ENCODE data around the gene KCNK15.
"Not testable (repeated sequence)": the region's sequence is repeated elsewhere in the genome, so short reads cannot be mapped to it uniquely, and the experiment has no call there.

KCNK15 gene

DNA sequence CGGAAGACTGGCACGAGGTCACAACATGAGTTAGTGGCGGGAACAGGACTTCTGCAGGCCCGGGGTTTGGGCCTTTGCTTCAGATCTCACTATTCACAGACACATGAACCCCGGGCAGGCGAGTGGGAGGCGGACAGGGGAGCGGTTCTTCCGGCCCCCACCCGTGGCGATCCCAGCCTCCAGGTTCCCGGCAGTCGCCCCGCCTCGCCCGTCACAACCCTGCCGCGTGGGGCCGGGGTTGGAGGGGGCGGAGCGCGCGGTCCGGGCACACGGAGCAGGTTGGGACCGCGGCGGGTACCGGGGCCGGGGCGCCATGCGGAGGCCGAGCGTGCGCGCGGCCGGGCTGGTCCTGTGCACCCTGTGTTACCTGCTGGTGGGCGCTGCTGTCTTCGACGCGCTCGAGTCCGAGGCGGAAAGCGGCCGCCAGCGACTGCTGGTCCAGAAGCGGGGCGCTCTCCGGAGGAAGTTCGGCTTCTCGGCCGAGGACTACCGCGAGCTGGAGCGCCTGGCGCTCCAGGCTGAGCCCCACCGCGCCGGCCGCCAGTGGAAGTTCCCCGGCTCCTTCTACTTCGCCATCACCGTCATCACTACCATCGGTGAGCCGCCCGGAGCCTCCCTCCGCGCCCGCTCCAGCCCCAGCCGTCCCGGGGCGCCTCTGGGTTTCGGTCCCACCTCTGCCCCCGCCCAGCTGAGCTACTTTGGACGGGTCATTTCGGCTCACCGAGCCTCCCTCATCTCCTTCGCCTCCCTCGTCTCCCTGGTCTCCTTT, at the start of gene KCNK15:
Gene KCNK15 (plus strand): TSS at position 268 of the 769 bp plus-strand sequence. CDS start 46 bp downstream, at position 314.
- peak; percentile 6 for DNase-seq (ENCODE audit: low spot score)

DNA sequence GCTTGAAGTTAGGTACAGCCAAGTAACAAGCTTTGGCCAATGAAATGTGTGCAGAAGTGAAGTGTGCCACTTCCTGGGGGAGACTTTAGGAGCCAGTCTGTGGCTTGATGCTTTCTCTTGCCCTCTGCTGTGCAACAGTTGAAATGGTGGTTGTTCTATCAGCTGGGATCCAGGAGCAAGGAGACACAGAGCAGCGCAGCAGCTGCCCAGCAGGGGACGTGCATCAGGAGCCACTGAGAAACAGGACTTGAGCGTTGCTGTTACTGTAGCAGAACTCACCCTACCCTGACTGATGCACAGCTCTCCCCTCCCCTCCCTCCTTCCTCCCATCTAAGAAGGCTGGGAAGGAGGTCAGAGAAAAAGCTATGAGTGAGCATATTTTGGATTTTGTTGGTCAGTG, 49.4 kb upstream of the KCNK15 start:
- DNase-seq (ENCODE audit: low spot score), result no peak

DNA sequence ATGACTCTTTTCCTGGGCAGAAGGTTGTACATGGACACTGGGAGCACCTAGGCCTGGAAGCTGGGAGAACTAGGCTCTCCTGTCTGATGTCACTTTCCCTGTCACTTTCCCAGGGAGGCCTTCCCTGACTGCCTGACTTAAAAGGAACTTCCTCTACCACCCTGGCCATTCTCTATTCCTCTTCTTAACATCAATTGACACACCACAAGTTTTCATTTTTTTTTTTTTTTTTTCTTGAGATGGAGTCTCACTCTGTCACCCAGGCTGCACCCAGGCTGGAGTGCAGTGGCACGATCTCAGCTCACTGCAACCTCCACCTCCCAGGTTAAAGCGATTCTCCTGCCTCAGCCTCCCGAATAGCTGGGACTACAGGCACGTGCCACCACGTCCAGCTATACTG, 48.6 kb upstream of the KCNK15 start:
- DNase-seq (ENCODE audit: low spot score), result not testable (repeated sequence)

DNA sequence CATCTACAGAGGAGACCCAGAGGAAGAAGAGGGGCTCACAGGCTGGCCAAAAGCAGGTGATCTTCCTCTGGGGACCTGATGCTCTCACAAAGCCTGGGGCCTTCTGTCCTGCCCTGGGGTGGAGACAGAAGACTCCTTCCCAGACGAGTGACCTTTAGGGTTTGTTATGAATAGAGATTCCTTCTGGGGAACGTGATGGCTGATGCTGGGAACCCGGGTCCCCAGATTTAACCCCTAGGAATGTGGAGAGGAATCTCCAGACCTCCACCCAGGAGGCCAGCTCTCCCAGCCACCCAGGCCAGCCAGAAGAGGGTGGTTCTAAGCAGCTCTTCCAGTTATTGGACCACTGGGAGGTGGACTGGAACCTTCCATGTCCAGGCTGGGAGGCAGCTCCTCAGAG, 47.3 kb upstream of the KCNK15 start:
- no peak for DNase-seq (ENCODE audit: low spot score)

DNA sequence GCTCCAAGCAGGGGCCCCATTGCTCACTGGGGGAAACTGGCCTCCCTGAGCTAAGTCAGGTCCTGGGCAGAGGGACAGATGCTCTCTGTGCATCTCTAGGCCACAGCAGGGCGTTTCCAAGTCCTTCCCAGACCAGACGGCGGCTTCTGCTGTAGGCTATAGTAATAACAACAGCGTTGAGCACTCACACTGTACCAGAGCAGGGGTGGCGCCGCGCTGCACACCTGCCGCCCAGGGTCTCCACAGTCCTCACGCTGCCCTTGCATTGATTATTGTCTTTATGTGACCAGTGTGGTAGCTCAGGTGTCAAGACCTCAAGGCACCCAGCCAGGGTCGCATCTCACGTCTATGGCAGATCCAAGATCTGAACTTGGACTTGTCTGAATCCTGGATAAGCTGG, 45.4 kb upstream of the KCNK15 start:
- DNase-seq (ENCODE audit: low spot score), result no peak

DNA sequence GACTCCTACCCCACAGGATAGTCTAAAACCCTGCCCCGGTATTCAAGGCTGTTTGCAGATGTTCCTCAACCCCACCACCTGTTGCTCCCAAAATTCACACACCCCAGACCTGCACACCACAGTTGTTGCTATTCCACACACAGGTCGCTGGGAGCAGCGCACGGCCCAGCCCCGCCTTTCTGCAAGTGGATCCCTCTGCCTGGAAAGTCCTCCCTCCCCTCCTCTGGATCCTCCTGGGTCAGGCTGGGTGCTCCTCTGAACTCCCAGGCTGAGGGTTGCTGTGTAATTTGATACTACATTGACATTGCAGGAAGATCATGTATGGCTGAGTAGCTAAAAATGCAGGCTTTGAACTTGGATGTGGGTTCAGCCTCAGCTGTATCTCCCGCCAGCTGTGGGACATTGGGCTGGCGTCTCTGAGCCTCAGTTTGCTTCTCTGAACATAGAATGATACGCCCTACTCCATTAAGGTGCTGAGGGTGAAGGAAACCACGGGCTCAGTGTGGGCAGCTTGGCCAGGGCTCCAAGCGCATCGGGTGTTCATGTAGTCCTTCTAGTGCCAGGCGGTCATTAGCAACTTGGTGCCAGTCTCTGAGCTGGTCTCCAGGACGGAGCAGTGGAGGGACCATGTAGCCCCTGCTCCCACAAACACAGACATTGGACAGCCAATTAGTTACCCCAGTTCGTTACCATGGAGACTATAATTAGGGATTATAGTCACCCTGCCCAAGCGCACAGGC, 44.4 kb upstream of the KCNK15 start:
- DNase-seq (ENCODE audit: low spot score), result no peak

DNA sequence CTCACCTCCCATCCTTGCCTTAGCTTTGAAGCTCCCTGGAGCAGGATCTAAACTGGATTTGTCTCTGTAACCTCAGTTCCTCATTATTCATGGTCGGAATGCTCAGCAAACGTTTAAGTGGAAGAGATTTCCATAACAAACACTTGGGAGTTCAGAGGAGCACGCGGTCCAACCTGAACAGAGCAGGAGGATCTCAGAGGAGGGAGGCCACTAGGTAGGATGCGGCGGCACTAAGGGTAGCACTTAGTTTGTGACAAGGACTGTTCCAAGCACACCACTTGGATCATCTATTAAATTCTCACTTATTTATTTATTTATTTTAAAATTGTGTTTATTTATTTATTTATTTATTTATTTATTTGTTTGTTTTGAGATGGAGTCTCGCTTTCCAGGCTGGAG, 43.8 kb upstream of the KCNK15 start:
- no peak for DNase-seq (ENCODE audit: low spot score)

DNA sequence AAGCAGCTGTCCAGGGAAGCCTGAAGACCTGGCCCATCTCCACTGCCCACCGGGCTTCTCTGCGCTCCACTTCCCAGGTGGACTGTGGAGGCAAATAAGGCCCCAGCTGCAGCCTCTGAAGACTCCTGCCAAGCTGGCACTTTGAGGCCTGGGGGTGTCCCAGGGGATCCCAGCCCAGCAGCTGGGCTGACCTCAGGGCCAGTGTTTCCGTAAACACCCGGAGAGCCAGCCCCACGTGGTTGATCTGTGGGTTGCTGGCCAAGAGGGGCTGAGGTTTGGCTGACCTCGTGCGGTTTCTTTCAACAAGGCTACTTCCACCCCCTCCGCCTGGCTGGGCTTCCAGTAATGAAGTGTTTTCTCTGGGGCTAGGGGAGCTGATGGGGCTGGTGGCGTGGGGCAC, 42.9 kb upstream of the KCNK15 start:
- no peak for DNase-seq (ENCODE audit: low spot score)

DNA sequence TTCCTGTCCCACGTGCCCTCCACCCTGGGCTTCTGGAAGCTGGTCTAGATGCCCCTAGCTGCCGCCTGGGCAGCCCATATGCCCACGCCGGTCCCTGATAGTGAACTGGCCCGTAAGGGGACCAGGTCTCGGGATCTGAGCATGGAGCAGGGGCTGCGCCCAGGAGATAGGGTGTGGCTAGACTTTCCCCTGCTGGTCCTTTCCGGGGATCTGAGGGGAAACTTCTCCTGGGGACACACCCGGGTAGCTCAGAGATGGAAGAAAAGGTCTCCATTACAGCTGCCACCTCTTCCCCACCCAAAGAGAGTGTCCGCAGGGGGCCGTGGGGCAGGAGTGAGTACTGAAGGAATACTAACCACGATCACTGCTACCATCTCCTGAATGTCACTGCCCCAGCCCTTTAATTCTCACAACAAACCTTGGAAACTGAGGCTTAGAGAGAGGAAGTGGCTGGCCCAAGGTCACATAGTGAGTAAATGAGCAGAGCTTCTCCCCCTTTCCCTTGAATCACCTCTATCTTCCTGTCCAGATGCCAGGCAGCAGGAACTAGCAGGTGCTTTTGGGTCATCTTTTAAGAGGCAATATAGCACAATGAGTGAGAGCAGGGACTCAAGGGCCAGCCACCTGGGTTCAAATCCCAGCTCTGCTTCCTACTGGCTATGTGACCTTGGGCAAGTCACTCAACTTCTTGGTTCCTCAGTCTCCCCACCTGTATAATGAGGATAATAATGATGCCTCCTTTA, 42.3 kb upstream of the KCNK15 start:
- DNase-seq (ENCODE audit: low spot score), result no peak

DNA sequence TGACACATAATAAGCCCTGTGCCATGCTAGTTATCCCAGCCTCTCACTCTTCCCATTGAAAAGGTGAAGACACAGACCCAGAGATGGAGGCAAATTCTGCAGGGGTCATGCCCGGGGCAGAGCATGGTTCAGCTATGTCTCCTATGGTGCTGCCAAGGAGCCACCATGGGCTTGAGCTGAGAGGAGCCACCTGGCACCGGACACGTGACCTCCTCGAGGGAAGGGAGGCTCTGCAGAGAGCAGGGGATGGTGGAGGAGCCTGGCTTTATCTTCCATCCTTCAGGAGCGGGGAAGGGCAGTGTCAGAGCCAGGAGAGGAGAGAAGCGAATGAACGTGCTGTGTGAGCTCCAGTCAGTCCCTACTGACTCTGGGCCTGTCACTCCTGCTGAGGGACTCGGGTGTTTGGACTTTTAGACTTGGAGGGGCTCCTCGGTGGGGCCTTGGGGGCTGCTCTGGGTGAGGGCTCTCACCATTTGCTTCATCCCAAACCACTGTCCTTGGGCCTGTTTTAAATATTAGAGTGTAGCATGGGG, 41.6 kb upstream of the KCNK15 start:
- no peak for DNase-seq (ENCODE audit: low spot score)

DNA sequence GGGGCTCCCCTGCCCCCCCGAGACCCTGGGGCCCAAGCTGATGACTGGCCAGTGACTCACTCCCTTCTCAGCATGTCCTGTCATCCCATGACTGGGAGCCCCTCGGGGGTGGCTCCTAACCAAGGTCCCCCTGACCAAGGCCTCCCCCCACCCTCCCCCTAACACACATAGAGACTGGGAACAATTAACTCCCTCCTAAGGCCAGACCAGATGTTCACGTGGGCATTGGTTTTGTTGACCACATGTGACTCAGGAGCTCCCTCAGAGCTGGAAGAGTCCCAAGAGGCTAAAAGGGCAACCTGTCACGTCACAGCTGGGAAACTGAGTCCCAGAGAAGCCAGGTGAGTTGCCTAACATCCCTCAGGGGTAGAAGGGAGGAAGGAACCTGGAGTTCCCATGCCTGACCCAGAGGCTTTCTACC, 41.1 kb upstream of the KCNK15 start:
- DNase-seq (ENCODE audit: low spot score), result no peak

DNA sequence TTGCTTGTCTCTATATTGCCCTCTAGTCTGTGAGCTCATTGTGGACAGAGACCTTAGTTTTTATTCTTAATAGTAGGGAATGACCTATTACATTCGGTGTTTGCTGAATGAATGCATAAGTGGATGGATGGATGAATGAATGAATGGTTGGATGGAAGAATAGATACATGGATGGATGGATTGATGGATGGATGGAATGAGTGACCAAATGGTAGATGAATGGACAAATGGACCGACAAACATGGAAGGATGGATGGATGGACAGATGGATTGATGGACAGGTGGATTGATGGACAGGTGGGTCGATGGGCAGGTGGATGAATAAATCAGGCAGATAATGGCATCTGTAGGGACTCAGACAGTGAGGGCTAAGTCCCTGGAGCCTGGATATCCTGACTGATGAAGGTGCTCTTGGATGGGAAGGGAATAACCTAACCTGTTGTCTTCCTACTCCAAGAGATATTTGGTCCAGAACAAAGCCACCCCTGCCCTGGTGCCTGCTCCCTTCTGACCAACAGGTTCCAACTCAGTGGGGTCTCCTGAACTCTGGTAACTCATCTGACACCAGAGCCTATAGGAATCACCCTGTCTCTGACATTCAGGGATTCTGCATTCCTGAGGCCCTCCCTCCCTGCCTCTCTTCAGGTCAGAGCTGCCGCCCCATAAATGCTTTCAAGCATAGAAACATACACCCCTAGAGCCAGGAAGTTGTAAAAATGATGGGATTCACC, 40.1 kb upstream of the KCNK15 start:
- no peak for DNase-seq (ENCODE audit: low spot score)

DNA sequence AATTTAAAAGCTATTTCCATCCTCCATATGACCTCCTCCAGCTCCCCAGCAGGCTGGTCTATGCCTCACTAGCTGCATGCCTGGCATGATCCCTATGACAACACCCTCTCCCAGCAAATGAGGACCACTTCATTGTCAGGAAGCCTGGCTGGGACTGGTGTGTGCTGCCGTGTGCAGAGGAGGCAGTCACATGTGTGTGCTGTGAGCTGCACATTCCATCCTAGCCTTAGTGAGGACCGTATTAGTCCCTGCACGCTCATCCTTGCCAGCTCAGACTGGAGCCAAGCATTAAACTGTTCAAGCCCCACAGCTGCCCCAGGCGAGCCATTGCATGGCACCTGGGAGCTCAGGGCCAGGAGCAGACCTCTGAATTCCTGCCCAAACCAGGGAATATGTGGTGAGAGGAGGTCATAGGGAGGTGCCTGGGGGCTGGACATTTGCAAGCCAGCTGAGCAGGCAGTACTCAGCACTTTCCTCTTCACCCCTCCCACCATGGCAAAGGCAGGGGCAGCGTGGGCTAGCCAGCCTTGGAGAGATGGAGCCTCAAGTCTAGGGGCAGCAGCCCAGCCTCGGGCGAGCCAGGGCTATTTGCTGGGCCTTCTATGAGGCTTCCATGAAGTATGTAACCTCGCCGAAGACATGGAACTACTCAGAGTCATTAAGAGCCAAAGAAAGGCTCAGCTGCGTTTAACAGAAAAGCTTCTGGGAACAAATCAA, 39.2 kb upstream of the KCNK15 start:
- DNase-seq (ENCODE audit: low spot score), result no peak

DNA sequence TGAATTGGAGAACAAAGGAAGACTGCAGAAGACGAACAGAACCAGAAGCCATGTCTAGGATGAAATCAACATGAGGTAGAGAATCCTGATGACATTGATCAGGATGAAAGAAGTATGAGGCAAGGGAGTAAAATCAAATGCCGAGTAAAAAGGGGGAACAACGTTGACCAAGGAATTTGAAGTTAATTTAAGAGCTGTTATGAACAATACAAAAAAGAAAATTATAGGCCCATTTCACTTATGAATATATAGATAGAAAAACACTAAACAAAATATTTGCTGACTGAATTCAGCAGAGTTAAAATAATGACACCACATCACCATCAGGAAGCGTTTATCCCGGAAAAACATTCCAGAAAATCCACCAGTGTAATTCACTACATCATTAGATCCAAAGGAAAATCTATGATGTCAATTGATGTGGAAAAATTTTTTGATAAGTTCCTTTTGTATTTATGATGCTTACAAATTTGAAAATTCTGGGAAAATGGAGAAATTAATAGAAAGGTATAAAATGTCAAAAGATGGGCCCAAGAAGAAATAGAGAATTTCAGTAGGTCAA, 38.6 kb upstream of the KCNK15 start:
- no peak for DNase-seq (ENCODE audit: low spot score)

DNA sequence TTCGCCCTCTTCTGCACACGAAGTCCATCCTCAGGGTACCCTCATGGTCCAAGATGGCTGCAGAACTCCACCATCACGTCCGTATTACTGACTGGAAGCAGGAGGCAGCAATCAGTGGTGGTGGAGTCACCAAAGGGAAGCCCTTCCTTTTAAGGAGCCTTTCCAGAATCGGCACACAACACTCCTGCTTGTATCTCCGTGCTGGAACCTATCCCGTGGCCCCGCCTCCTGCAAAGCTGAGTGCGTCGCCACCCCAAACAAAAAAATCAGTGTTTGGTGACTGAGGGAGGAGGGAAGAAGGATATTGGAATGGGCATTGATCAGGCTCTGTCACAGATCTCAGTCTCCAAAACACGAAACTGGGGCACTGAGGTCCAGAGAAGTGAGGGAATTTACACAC, 36.3 kb upstream of the KCNK15 start:
- no peak for DNase-seq (ENCODE audit: low spot score)

DNA sequence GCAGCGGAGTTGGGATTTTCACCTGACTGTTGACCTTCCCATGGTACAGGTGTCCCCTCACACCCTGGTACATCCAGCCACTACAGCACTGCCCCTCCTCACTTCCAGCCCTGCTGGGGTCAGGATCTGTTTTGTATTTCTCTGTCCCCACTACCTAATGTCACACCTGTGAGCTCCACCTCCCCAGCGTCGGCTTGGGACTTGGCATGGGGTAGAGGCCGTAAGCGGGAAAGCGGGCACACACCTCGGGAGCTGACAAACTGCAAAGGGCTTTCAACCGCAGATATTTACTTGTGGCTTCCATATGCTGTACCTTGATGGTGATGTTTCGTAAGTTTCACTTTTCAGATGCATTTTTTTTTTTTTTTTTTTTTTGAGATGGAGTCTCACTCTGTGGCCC, 35.9 kb upstream of the KCNK15 start:
- DNase-seq (ENCODE audit: low spot score), result no peak

DNA sequence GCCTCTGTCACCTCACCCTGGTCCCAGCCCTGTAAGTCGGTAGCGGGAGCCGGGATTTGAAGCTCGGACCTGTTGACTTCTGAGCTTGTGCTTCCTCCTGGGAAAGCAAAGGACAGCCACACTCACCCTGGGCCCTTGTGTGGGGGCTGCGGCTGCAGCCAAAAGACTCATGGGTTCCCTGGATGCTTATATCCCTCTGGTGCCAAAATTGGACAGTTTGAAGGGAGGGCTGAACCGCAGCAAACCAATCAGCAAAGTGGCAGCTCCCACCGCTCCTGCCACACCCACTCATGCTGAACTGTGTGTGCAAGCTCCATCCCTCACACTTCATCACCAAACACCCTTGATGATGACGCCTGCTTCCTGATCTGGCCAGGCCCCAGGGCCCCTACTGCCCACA, 34.4 kb upstream of the KCNK15 start:
- DNase-seq (ENCODE audit: low spot score), result no peak

DNA sequence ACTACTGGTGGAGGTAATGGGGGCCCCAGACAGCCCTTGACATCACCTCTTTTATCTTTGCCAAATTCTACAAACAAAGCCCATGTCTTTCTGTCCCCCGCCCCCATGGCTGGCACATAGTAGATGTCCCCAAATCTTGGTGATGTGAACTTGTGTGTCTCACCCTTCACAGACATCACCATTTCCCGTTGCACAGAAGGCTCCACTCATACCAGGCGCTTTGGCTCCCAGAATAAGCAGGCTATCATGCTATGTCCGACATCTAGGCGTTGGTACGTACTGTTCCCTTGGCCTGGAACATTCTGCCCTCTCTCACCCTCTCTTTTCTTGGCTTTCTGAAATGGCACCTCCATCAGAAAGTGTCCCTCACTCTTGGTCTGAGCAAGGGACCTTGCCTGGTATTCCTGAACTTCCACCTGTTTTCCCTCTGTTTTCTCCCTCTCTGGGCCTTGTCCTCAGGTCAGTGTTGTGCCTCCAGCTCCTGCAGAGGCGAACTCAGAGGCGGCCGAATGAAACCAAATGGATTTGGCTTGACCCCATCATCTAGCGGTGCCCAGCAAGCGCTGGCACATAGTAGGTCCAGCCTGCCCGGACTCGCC, 31.5 kb upstream of the KCNK15 start:
- no peak for DNase-seq (ENCODE audit: low spot score)

DNA sequence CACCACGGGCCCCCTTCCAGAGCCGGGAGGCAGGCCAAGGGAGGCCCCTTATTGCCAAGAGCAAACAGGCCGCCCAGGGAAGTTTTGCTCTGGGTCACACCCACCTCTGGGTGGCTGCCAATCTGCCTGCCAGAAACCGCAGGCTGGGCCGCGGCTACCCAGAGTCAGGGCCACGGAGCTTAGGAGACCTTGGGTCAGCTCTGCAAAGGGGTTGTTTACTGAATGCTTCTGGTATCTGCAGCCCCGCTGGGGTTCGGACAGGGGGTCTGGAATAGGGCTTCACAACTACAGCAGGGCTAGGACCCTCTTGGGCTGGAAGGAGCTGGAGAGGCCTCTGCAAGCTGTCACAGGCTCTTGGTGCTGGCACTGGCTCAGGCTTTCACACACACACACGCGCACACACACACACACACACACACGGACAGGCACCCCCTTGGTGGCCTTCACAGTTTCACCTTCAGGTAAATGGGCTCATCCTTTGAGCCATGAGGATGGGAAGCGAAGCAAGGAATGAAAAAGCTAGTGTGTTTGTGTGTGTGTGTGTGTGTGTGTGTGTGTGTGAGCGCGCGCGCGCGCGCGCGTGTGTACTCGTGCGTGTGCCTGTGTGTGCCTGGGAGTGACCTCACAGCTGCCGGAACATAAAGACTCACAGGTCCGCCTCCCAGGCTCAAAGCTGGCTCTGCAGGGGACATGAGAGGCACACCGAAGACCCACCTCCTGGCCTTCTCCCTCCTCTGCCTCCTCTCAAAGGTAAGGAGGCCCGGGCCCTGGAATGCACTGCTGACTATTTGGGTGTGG, 30.8 kb upstream of the KCNK15 start, which contains the start of gene CCN5:
Gene CCN5 (plus strand): TSS at position 669 of the 798 bp plus-strand sequence. CDS start 22 bp downstream, at position 691.
- DNase-seq (ENCODE audit: low spot score), result no peak
